ENCODE measurements around the gene ZNF207. TPM values are rescaled to one million over a fixed set of nuclear protein-coding genes. Genes with fewer than 3 reads are reported as not detected.
A peak's percentile ranks its signal among the peaks of the same experiment; 100 is the strongest.

ZNF207 gene
- polyA plus RNA-seq, 2 of the 4 experiments (the other 2 are of a cell fraction), result 208 to 292 TPM

- ATAC-seq, result no peak
- Histone ChIP-seq H3K4me2 (no peak overlapping the region), H3K4me1 (no peaks in the 10 kb centered on the region), H3K4me3 (no peak overlapping the region), H3K27ac (no peak overlapping the region), H3K9me3 (no peaks in the 10 kb centered on the region)
- peak; percentile 18 for FAIRE-seq
- DNase-seq (ENCODE audit: low read depth in 1 of 2, low spot score in 1 of 2), result no peak
- 93% methylated on average over 2 of the region's 2 CpGs for WGBS (ENCODE audit: missing lambda C conversion rate)
- TF ChIP-seq RNF2 (IDR thresholded peaks at IDR 0.05; ENCODE audit: borderline replicate concordance, low read depth) (no peak), RCOR1 (IDR thresholded peaks at IDR 0.05; ENCODE audit: low read depth, low read length) (no peak), KDM5A (IDR thresholded peaks at IDR 0.05) (no peak), TFCP2L1 (CRISPR knock-in tag; IDR thresholded peaks at IDR 0.05) (no peak), EHF (CRISPR knock-in tag; IDR thresholded peaks at IDR 0.05) (no peak), USF2 (IDR thresholded peaks at IDR 0.05) (no peak), FOSL2 (IDR thresholded peaks at IDR 0.05) (no peak), FOSL2 (CRISPR knock-in tag; IDR thresholded peaks at IDR 0.05) (no peak), HMGXB4 (CRISPR knock-in tag; IDR thresholded peaks at IDR 0.05; ENCODE audit: borderline replicate concordance) (no peak), MYC (IDR thresholded peaks at IDR 0.05; ENCODE audit: borderline replicate concordance, low read length) (no peak), FOSB (CRISPR knock-in tag; IDR thresholded peaks at IDR 0.05) (no peak), ESRRA (IDR thresholded peaks at IDR 0.05; ENCODE audit: borderline replicate concordance, low read length) (no peak), CHD2 (IDR thresholded peaks at IDR 0.05; ENCODE audit: low read length, partially characterized antibody) (no peak), KDM1A (IDR thresholded peaks at IDR 0.05; ENCODE audit: low read depth) (no peak), HOXB5 (CRISPR knock-in tag; IDR thresholded peaks at IDR 0.05) (no peak), MAZ (IDR thresholded peaks at IDR 0.05; ENCODE audit: borderline replicate concordance, low read depth, low read length) (no peak), SREBF2 (IDR thresholded peaks at IDR 0.05) (no peak)
- ChIA-PET CTCF (interaction anchor here (1.0 to 3.9 kb wide), 4 partner anchors 11 to 45 kb away, joined by 3 to 40 read pairs (median 5); no protein-coding TSS in a partner anchor), POLR2A (no interaction called here)
Measured at GRCh38 chr17:32333187-32333586, 16.8 kb upstream of the ZNF207 start.

- ChIA-PET CTCF (interaction anchor here (1.2 to 3.9 kb wide), 5 partner anchors 14 to 131 kb away, joined by 3 to 40 read pairs (median 4); no protein-coding TSS in a partner anchor), POLR2A (no interaction called here)
- FAIRE-seq (no peak), ATAC-seq (no peak), DNase-seq (ENCODE audit: low read depth in 1 of 2, low spot score in 1 of 2) (no peak)
- Histone ChIP-seq H3K4me1 (no peaks in the 10 kb centered on the region), H3K9me3 (no peaks in the 10 kb centered on the region), H3K4me2 (no peak overlapping the region), H3K4me3 (no peak overlapping the region), H3K27ac (no peak overlapping the region)
- TF ChIP-seq ZFP36 (IDR thresholded peaks at IDR 0.05; ENCODE audit: borderline replicate concordance, partially characterized antibody), result no peak
- TF ChIP-seq CHD2 (IDR thresholded peaks at IDR 0.05; ENCODE audit: low read length, partially characterized antibody), result no peak
- no peak for TF ChIP-seq CTCF (IDR thresholded peaks at IDR 0.05)
- TF ChIP-seq EHF (CRISPR knock-in tag; IDR thresholded peaks at IDR 0.05), result no peak
- no peak for TF ChIP-seq HES2 (IDR thresholded peaks at IDR 0.05)
- TF ChIP-seq HMGXB4 (CRISPR knock-in tag; IDR thresholded peaks at IDR 0.05; ENCODE audit: borderline replicate concordance), result no peak
- TF ChIP-seq TP53 (CRISPR knock-in tag; IDR thresholded peaks at IDR 0.05), result no peak
- no peak for TF ChIP-seq KDM1A (IDR thresholded peaks at IDR 0.05; ENCODE audit: low read depth)
- no peak for TF ChIP-seq CEBPB (IDR thresholded peaks at IDR 0.05)
- TF ChIP-seq RFX5 (IDR thresholded peaks at IDR 0.05), result no peak
- TF ChIP-seq NR3C1 (IDR thresholded peaks at IDR 0.05), result no peak
- TF ChIP-seq CBX2 (IDR thresholded peaks at IDR 0.05; ENCODE audit: borderline replicate concordance, low read depth), result no peak
- no peak for TF ChIP-seq CBX8 (IDR thresholded peaks at IDR 0.05)
- TF ChIP-seq KDM5A (IDR thresholded peaks at IDR 0.05), result no peak
- TF ChIP-seq FOSL2 (IDR thresholded peaks at IDR 0.05), result no peak
- no peak for TF ChIP-seq FOSL2 (CRISPR knock-in tag; IDR thresholded peaks at IDR 0.05)
Measured at GRCh38 chr17:32335046-32335445, 14.9 kb upstream of the ZNF207 start.
